Measurements from ENCODE around the gene DDX52.
"Not testable (repeated sequence)": the region's sequence is repeated elsewhere in the genome, so short reads cannot be mapped to it uniquely, and the experiment has no call there.

Gene DDX52

GRCh38 chr17:37648555-37648954 is 5.3 kb upstream of the DDX52 start:
- DNase-seq: no peak

DNA sequence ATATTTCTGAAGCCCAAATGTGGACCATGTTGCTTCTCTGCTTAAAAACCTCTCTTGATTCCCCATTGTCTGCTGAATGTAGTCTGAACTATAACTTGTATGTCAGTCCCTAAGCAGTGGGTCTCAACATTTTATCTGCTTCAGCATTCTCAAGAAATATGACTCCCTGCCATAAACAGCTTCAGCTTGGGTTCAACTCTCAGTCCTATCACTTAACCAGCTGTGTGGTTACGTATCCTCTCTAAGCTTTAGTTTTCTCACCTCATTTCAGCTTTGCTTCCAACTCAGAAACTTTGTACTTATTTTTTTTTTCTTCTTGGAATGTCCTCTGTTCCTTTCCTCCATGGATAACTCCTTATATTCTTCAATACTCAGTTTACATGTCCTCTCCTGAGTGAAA is 4.6 kb upstream of the DDX52 start:
- no peak for DNase-seq

GRCh38 chr17:37643869-37644268 is 623 bp upstream of the DDX52 start:
- DNase-seq: no peak

DNA sequence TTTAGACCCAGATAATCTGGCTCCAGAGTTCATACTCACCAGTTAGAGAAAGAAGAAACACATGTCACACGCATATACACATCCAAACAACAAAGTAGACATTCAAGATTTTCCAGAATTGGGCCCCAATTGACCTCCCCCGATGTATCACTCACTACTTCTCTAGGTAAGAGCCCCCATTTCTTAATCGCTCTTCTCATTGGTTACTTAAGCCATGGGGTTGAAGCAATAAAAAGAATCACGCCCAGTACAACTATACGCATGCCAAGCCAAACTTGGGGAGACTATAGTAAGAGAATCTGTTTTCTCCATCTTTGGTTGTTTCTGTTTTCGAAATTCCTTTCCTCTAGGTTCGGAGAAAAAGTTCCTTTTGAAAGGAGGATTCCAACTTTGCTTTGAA is 565 bp downstream of the DDX52 start:
- peak; percentile 22 for DNase-seq

GRCh38 chr17:37640015-37640414 is 3.2 kb downstream of the DDX52 start:
- DNase-seq: no peak

- no peak for DNase-seq
Observed at GRCh38 chr17:37637956-37638355, 5.3 kb downstream of the DDX52 start.

GRCh38 chr17:37616430-37616829 is 26.8 kb downstream of the DDX52 start:
- DNase-seq: not testable (repeated sequence)

GRCh38 chr17:37614823-37615222 is 28.4 kb downstream of the DDX52 start:
- DNase-seq: no peak

GRCh38 chr17:37614391-37614790 is 28.9 kb downstream of the DDX52 start:
- DNase-seq: no peak

- DNase-seq: no peak
Observed at GRCh38 chr17:37610971-37611370, 32.3 kb downstream of the DDX52 start.

DNA sequence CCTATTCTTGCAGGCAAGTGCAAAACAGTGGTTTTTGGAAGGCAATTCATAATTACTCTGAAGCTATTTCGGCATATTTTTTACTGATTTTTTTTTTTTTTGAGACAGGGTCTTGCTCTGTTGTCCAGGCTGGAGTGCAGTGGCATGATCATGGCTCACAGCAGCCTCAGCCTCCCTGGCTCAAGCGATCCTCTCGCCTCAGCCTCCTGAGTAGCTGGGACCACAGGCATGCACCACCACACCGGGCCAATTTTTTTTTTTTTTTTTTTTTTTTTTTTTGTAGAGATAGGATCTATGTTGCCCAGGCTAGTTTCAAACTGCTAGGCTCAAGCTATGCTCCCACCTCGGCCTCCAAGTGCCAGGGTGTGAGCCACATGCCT is 33.2 kb downstream of the DDX52 start:
- DNase-seq: not testable (repeated sequence)

GRCh38 chr17:37609170-37610040 is 33.8 kb downstream of the DDX52 start, which contains the start of gene SYNRG:
SYNRG (minus strand) TSS chr17:37609418; CDS start chr17:37609355, 63 bp downstream.
- peak; percentile 96 for DNase-seq

DNA sequence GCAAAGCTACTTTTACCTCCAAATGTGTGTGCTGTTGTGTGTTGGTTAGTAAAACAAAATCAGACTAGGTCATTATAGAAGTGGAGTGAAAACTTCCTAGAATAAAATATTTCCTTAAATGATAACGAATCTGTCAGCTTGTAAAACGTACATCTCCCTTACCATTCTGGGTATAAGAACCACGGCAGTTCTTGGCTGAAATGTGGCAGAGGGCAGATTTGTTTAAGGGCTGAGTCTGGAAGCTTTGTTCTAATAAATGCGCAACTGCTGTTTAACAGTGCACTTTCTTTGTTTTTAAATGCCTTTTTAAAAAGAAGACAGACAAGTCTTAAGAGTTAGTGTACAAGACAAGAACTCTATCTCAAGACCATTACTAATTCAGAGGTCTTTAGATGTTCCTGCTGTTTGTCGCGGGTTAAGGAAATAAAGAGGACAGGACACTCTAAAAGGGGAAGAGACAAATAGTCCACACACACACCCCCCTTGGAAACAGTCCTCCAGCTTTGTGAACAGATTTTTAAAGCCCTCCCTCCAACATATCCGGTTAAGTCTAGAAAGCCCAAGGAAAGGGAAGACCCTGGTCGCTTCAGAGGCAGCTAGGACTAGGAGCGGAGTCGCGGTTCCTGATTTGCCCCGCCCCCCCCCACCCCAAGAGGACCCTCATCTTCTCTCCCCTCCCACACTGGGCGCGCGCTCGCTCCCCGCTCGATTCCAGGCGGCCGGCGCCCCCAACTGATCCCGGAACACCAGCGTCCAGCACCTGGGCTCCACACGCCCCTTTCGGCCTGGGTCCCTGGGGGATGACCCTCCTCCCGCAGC is 34.7 kb downstream of the DDX52 start:
- peak; percentile 27 for DNase-seq

DNA sequence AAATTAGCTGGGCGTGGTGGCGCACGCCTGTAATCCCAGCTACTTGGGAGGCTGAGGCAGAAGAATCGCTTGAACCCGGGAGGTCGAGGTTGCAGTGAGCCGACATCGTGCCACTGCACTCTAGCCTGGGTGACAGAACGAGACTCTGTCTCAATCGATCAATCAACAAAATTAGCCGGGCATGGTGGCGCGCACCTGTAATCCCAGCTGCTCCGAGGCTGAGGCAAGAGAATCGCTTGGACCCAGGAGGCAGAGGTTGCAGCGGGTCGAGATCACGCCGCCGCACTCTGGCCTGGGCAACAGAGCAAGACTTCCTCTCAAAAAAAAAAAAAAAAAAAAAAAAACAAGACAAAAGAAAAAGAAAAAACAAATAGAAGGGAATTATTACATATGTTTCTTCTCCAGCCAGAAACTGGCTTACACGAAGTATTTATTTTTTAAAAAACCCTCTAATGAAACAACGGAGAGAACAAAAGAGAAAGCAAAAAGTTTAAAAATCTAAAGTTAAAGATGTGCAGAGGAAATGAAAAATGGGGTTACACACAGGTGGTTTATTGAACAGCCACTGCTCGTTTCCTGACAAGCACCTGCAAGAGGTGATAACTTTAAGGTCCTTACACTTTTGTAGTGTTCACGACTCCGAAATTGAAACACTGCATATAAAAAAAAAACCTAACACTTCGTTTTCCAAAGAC is 35.5 kb downstream of the DDX52 start:
- peak; percentile 59 for DNase-seq

- peak; percentile 69 for DNase-seq
Observed at GRCh38 chr17:37605813-37606505, 37.3 kb downstream of the DDX52 start.

GRCh38 chr17:37605081-37605480 is 38.2 kb downstream of the DDX52 start:
- DNase-seq: no peak

GRCh38 chr17:37604556-37604955 is 38.7 kb downstream of the DDX52 start:
- no peak for DNase-seq

- no peak for DNase-seq
Observed at GRCh38 chr17:37598145-37598544, 45.1 kb downstream of the DDX52 start.

GRCh38 chr17:37592291-37592690 is 51.0 kb downstream of the DDX52 start:
- no peak for DNase-seq

- no peak for DNase-seq
Observed at GRCh38 chr17:37585066-37585465, 58.2 kb downstream of the DDX52 start.

DNA sequence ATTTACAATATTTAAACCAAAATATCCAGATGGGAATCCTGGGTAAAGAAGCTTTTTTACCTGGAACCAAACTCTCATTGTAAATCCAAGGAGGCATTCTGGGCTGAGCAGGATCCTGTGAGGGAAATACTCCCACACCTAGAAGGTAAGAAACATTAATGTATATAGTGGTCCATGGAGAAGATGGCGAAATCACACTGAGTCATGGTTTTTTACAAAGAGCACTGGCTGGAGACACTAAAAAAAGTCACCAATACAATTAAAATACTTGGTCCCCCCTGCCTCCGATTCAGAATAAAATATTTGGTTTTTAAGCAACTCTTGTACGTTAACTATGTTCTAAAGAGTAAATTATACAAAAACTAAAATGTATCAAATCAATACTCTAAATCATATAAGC is 67.0 kb downstream of the DDX52 start:
- DNase-seq: no peak

- DNase-seq: no peak
Observed at GRCh38 chr17:37574427-37574826, 68.8 kb downstream of the DDX52 start.

DNA sequence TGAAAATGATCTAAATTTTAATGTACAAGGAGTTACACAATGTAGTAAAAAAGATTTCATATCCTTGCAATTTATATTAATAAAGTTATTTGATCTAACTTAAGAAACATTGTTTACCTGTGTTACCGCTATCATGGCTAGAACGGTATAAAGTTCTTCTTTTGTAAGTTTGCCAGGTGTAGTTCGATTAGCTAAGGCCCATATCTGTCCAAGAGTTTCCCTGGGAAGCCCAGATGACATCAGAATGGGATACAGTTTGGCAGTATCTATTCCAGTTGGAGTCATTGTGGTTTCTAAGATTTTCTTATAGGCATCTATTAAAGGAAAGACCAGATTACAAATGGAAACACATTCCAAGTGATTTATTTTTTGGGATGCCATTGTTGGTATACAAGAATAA is 71.6 kb downstream of the DDX52 start:
- no peak for DNase-seq
